Suppressor macrophage (primary cell): ENCODE data around the gene PADI4.
"Not testable (repeated sequence)": the region's sequence is repeated elsewhere in the genome, so short reads cannot be mapped to it uniquely, and the experiment has no call there.

ENCODE experiments used
- DNase-seq, 4 experiments: peaks; one replicate each; pipeline ENCODE4 v3.0.0-alpha.2; 2020 to 2022

PADI4 gene

GRCh38 chr1:17397910-17398695, 90.1 kb downstream of the PADI4 start:
- peak; percentile 64 to 82 (median 74) for DNase-seq

- no peak for DNase-seq
These were observed 92.8 kb downstream of the PADI4 start for GRCh38 chr1:17400725-17401341.

GRCh38 chr1:17401841-17402240, 93.8 kb downstream of the PADI4 start:
- no peak for DNase-seq

- DNase-seq = no peak
These were observed 95.1 kb downstream of the PADI4 start for GRCh38 chr1:17403081-17403480.

GRCh38 chr1:17404034-17404684, 96.2 kb downstream of the PADI4 start:
- no peak for DNase-seq

GRCh38 chr1:17404820-17405219, 96.8 kb downstream of the PADI4 start:
- no peak for DNase-seq

GRCh38 chr1:17405898-17406759, 98.1 kb downstream of the PADI4 start:
- peak; percentile 72 to 86 (median 78) for DNase-seq

GRCh38 chr1:17406760-17407475, 98.9 kb downstream of the PADI4 start:
- not testable (repeated sequence) for DNase-seq

- not testable (repeated sequence) for DNase-seq
These were observed 100.0 kb downstream of the PADI4 start for GRCh38 chr1:17407786-17408514.

GRCh38 chr1:17409391-17409811, 101.4 kb downstream of the PADI4 start:
- DNase-seq = no peak

- DNase-seq = no peak
These were observed 104.3 kb downstream of the PADI4 start for GRCh38 chr1:17412093-17412870.
